ENCODE measurements around the gene SMARCD3. TPM values are rescaled to one million over a fixed set of nuclear protein-coding genes. Genes with fewer than 3 reads are reported as not detected.

SMARCD3 gene
- total and polyA plus RNA-seq, 2 of the 8 experiments (the other 6 are each of a cell fraction or from before 2014, with no cell fraction given) = 3.0 to 5.6 TPM

DNA sequence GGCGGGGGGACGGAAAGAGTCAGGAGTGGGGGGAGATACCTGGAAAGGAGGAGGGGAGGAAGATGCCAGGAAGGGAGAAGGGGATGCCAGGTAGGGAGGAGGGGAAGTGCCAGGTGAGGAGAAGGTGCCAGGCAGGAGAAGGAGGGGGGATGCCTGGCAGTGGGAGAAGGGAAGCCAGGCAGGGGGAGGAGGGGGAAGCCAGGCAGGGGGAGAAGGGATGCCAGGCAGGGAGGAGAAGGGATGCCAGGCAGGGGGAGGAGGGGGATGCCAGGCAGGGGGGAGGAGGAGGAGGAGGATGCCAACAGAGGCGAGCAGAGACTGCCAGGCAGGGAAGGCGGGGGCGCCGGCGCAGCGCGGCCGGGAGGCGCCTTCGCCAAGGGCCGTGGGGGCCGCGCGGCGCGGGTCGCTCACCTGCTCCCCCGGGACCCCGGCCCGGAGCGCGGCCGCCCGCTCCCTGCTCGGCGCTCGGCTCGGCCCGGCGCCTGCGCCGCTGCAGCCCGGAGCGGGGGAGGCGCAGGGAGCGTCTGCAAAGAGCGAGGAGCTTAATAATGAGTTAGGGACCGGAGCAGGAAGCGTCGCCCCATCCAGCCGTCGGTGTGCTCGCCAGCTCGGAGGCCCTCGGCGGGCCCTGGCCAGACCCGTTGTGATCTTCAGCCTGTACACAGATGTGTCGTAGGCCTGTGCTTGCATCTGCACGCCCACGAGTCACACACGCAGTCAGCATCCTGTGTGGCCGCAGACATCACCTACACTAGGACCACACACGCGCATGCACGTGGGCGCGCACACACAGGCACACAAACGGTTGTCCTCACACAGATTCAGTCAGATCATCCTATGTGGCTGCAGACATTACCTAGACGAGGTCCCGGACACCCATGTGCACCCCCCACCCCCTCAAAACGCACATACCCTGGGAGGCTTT is 28.4 kb upstream of the SMARCD3 start:
- Histone ChIP-seq H3K14ac (ENCODE audit: insufficient read length) (no peak overlapping the region), H4K8ac (ENCODE audit: extremely low read depth, insufficient read depth, low read length) (peak overlapping the region; percentile 28; the same call in 1 of the 2 replicates), H3K9me3 (ENCODE audit: insufficient read depth in 2 of 2, low read depth in 1 of 2, low read length in 1 of 2) (no peaks in the 10 kb centered on the region), H3K36me3 (ENCODE audit: control insufficient read depth in 2 of 4, insufficient read depth in 4 of 4, low read length in 3 of 4) (no peaks in the 10 kb centered on the region), H3K79me2 (ENCODE audit: control insufficient read depth in 1 of 2, insufficient read depth in 2 of 2, low read length in 2 of 2) (no peaks in the 10 kb centered on the region), H3K4me3 (ENCODE audit: extremely low read depth in 1 of 4, insufficient read depth in 2 of 4, low read depth in 3 of 4, low read length in 4 of 4) (peak overlapping the region; percentile 23 to 63 (median 42); a peak in 7 of 8 replicates), H3K79me1 (ENCODE audit: low read depth, low read length) (no peaks in the 10 kb centered on the region), H2BK5ac (ENCODE audit: low read depth, low read length) (peak overlapping the region; percentile 18; the same call in 1 of the 2 replicates), H2AK5ac (ENCODE audit: low read depth, low read length) (no peak overlapping the region), H2BK12ac (ENCODE audit: low read depth, low read length) (peak overlapping the region; percentile 82; the same call in 1 of the 2 replicates), H3K56ac (replicated peaks; ENCODE audit: insufficient read length, low read depth, low read length) (no peak overlapping the region), H2AFZ (ENCODE audit: low read length) (peak overlapping the region; percentile 100), H3K23ac (ENCODE audit: insufficient read length) (no peak overlapping the region), H3K27ac (ENCODE audit: low read depth, low read length) (no peak overlapping the region), H4K5ac (ENCODE audit: insufficient read length, low read depth, low read length) (peak overlapping the region; percentile 67), H3K18ac (ENCODE audit: extremely low read depth, low read length) (no peak overlapping the region), H4K20me1 (replicated peaks in 1 of 2; ENCODE audit: control insufficient read depth in 1 of 2, insufficient read depth in 2 of 2, low read length in 2 of 2) (peaks cover 0 to 1% of the 10 kb centered on the region in 2 experiments), H2BK120ac (replicated peaks; ENCODE audit: low read depth, low read length) (no peak overlapping the region), H3K23me2 (ENCODE audit: low read depth, low read length) (peaks cover 10% of the 10 kb centered on the region; the same call in 1 of the 2 replicates), H3K4me2 (ENCODE audit: insufficient read depth in 1 of 2, low read depth in 2 of 2, low read length in 2 of 2) (peak overlapping the region; percentile 71 to 81), H3K9ac (replicated peaks in 1 of 4; ENCODE audit: extremely low read depth in 1 of 4, low read depth in 3 of 4, low read length in 3 of 4) (peak overlapping the region in 1 of 4 experiments; percentile 54; a peak in 1 of 7 replicates), H3K4ac (replicated peaks; ENCODE audit: insufficient read length, low read depth, low read length) (no peak overlapping the region), H2BK15ac (ENCODE audit: low read length) (peak overlapping the region; percentile 61), H3K27me3 (replicated peaks in 1 of 4; ENCODE audit: control insufficient read depth in 3 of 4, extremely low read depth in 1 of 4, insufficient read depth in 3 of 4, low read length in 3 of 4) (peaks cover 0 to 25% (median 19%) of the 10 kb centered on the region in 4 experiments; a peak in 6 of 7 replicates), H3K4me1 (replicated peaks in 1 of 4; ENCODE audit: control insufficient read depth in 3 of 4, insufficient read depth in 4 of 4, low read length in 3 of 4) (peaks cover 0 to 15% (median 10%) of the 10 kb centered on the region in 4 experiments; a peak in 6 of 7 replicates), H4K91ac (replicated peaks; ENCODE audit: insufficient read length, low read length) (peak overlapping the region; percentile 31), H2BK20ac (ENCODE audit: low read length) (no peak overlapping the region)
- FAIRE-seq (no peak), DNase-seq (ENCODE audit: low read depth in 1 of 2, low spot score in 2 of 2) (peak; percentile 23 to 74)
- WGBS, 2 experiments (ENCODE audit: extremely low coverage in 1 of 2, insufficient coverage in 1 of 2, insufficient read length in 1 of 2, insufficient replicate concordance in 2 of 2, low coverage in 1 of 2, low lambda C conversion rate in 2 of 2, missing lambda C conversion rate in 1 of 2) = 20% methylated on average over 35 of the region's 63 CpGs; no CpG with 5 or more reads in 1 of the 2 experiments
- ChIA-PET CTCF (ENCODE audit: partially characterized antibody) (interaction anchor here (0.5 to 3.1 kb wide), 3 partner anchors 8 to 166 kb away, joined by 3 to 18 read pairs (median 4); no protein-coding TSS in a partner anchor), POLR2A (ENCODE audit: partially characterized antibody) (interaction anchor here (0.8 to 1.1 kb wide), 5 partner anchors 10 to 243 kb away, joined by 3 read pairs; partner anchors contain the start of gene RHEB)
- TF ChIP-seq ZNF274 (IDR thresholded peaks at IDR 0.05; ENCODE audit: borderline replicate concordance, extremely low read depth, low read length) (no peak), HDAC6 (IDR thresholded peaks at IDR 0.05; ENCODE audit: low read depth, low read length) (no peak), ATF3 (IDR thresholded peaks at IDR 0.05; ENCODE audit: insufficient read depth, low read depth, low read length) (no peak), NRF1 (IDR thresholded peaks at IDR 0.05; ENCODE audit: low read depth, low read length) (peak; percentile 52), USF2 (IDR thresholded peaks at IDR 0.05; ENCODE audit: low read length) (no peak), POLR2A (IDR thresholded peaks at IDR 0.05; ENCODE audit: control extremely low read depth in 1 of 2, low read depth in 2 of 2, low read length in 2 of 2) (no peak), CBX5 (IDR thresholded peaks at IDR 0.05; ENCODE audit: low read depth, low read length) (no peak), TEAD4 (IDR thresholded peaks at IDR 0.05; ENCODE audit: low read depth, low read length) (no peak), TAF7 (optimal IDR thresholded peaks at IDR 0.05; ENCODE audit: borderline replicate concordance, low read depth, low read length) (no peak)

All from H1 (cell line).